T follicular helper cell (primary cell): ENCODE results near the gene FBXO46.

Source experiments
- DNase-seq: peaks from one replicate; pipeline ENCODE4 v3.0.0-alpha.2; 2020; ENCODE audit warnings: low read depth
- total RNA-seq, 2 experiments: gene quantifications; one replicate each; lab custom pipeline; 2026; lab: John Stamatoyannopoulos, UW

The FBXO46 gene
- total RNA-seq, result 20.9 to 25.2 reads per million in 2 experiments

- DNase-seq, result peak; percentile 89
Observed at GRCh38 chr19:45730368-45731288, at the start of gene FBXO46. Gene FBXO46, minus strand, starts transcription at chr19:45730896. Its CDS starts 17,401 bp downstream, at chr19:45713495.

GRCh38 chr19:45780146-45780447 lies 49.4 kb upstream of the FBXO46 start:
- no peak for DNase-seq

- DNase-seq, result peak; percentile 73
Observed at GRCh38 chr19:45779231-45780145, 48.8 kb upstream of the FBXO46 start.

- DNase-seq, result no peak
Observed at GRCh38 chr19:45778010-45778661, 47.4 kb upstream of the FBXO46 start.

- no peak for DNase-seq
Observed at GRCh38 chr19:45777395-45777961, 46.8 kb upstream of the FBXO46 start.

GRCh38 chr19:45774765-45775164 lies 44.1 kb upstream of the FBXO46 start:
- no peak for DNase-seq

GRCh38 chr19:45773384-45773783 lies 42.7 kb upstream of the FBXO46 start:
- no peak for DNase-seq

GRCh38 chr19:45772912-45773311 lies 42.2 kb upstream of the FBXO46 start:
- no peak for DNase-seq

- DNase-seq, result no peak
Observed at GRCh38 chr19:45772130-45772840, 41.6 kb upstream of the FBXO46 start.

- no peak for DNase-seq
Observed at GRCh38 chr19:45771311-45771933, 40.7 kb upstream of the FBXO46 start.

- DNase-seq, result peak; percentile 87
Observed at GRCh38 chr19:45770192-45771101, 39.8 kb upstream of the FBXO46 start.

GRCh38 chr19:45769821-45770191 lies 39.1 kb upstream of the FBXO46 start:
- DNase-seq, result peak; percentile 57

- DNase-seq, result peak; percentile 89
Observed at GRCh38 chr19:45768984-45769782, 38.5 kb upstream of the FBXO46 start, which contains the start of gene SIX5. Gene SIX5, minus strand, starts transcription at chr19:45769252. Its CDS starts 408 bp downstream, at chr19:45768844.

- DNase-seq, result peak; percentile 18
Observed at GRCh38 chr19:45768655-45768983, 37.9 kb upstream of the FBXO46 start.

GRCh38 chr19:45767881-45768654 lies 37.4 kb upstream of the FBXO46 start:
- no peak for DNase-seq

GRCh38 chr19:45767410-45767880 lies 36.7 kb upstream of the FBXO46 start:
- no peak for DNase-seq

GRCh38 chr19:45766869-45767346 lies 36.2 kb upstream of the FBXO46 start:
- no peak for DNase-seq
